Glutamatergic neuron (in vitro differentiated cells): ENCODE data around the gene WDR7. TPM values are rescaled to one million over a fixed set of nuclear protein-coding genes. Genes with fewer than 3 reads are reported as not detected.

Experiments
- DNase-seq: peaks from one replicate; pipeline ENCODE4 v3.0.0; 2022
- H3K27ac Mint-ChIP-seq: one replicate; pipeline ENCODE4 v1.8.0; 2020; ENCODE audit warnings: mild to moderate bottlenecking, mixed read lengths, inconsistent platforms; ENCODE audit not compliant: unreplicated experiment
- H3K27me3 Mint-ChIP-seq: one replicate; pipeline ENCODE4 v1.8.0; 2020; ENCODE audit warnings: mild to moderate bottlenecking, moderate library complexity, mixed read lengths, inconsistent platforms; ENCODE audit not compliant: unreplicated experiment
- H3K36me3 Mint-ChIP-seq: one replicate; pipeline ENCODE4 v1.8.0; 2020; ENCODE audit warnings: mild to moderate bottlenecking, mixed read lengths, inconsistent platforms; ENCODE audit not compliant: unreplicated experiment
- H3K4me1 Mint-ChIP-seq: one replicate; pipeline ENCODE4 v1.8.0; 2020; ENCODE audit warnings: mild to moderate bottlenecking, low read depth, mixed read lengths, inconsistent platforms; ENCODE audit not compliant: unreplicated experiment
- H3K4me3 Mint-ChIP-seq: one replicate; pipeline ENCODE4 v1.8.0; 2020; ENCODE audit warnings: mild to moderate bottlenecking, mixed read lengths, inconsistent platforms; ENCODE audit not compliant: unreplicated experiment
- H3K9me3 Mint-ChIP-seq: one replicate; pipeline ENCODE4 v1.8.0; 2020; ENCODE audit warnings: mild to moderate bottlenecking, moderate library complexity, mixed read lengths, inconsistent platforms; ENCODE audit not compliant: unreplicated experiment
- total RNA-seq: library from RNA; stranded (reverse); fragmentation: NEBNext Ultra II Directional; extraction: Animal tissue kit (Norgen Biotek cat#: 25700); gene quantifications from one replicate; pipeline ENCODE4 v1.2.1, GENCODE V29; 2021; ENCODE audit not compliant: unreplicated experiment
- TF ChIP-seq, protein P1 (sequence below): fragments of 200-600 bp; sonication (generic); IDR thresholded peaks from one replicate; pipeline ENCODE4 v1.5.0; 2021; ENCODE audit not compliant: partially characterized antibody, unreplicated experiment

WDR7 gene
- total RNA-seq, 1 donor from 2014 or later, result 41.8 TPM

DNA sequence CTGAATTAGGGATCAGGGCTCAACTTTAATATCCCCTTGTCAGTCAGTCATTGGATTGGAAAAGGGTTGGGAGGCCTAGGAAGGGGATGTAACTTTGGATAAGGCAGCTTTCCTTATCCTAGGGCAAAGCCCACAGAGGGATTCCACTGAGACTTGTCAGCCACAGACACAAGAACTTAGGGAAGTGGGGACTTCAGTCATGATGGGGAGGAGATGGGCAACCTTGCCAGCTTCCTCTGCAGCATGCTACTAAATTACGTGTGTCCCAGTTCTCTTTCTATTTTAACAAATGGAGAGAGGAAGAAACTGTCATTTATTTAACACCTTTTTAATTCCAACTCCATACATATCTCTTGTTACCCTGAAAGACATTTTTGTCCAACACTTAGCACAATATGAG lies 237.8 kb downstream of the WDR7 start:
- Mint-ChIP-seq H3K4me3 (no peak overlapping the region), H3K27ac (no peak overlapping the region), H3K36me3 (peaks cover 4% of the 10 kb centered on the region), H3K9me3 (no peaks in the 10 kb centered on the region), H3K4me1 (peaks cover 9% of the 10 kb centered on the region), H3K27me3 (no peaks in the 10 kb centered on the region)
- DNase-seq, result no peak
- TF ChIP-seq, protein P1, sequence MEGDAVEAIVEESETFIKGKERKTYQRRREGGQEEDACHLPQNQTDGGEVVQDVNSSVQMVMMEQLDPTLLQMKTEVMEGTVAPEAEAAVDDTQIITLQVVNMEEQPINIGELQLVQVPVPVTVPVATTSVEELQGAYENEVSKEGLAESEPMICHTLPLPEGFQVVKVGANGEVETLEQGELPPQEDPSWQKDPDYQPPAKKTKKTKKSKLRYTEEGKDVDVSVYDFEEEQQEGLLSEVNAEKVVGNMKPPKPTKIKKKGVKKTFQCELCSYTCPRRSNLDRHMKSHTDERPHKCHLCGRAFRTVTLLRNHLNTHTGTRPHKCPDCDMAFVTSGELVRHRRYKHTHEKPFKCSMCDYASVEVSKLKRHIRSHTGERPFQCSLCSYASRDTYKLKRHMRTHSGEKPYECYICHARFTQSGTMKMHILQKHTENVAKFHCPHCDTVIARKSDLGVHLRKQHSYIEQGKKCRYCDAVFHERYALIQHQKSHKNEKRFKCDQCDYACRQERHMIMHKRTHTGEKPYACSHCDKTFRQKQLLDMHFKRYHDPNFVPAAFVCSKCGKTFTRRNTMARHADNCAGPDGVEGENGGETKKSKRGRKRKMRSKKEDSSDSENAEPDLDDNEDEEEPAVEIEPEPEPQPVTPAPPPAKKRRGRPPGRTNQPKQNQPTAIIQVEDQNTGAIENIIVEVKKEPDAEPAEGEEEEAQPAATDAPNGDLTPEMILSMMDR, result no peak

DNA sequence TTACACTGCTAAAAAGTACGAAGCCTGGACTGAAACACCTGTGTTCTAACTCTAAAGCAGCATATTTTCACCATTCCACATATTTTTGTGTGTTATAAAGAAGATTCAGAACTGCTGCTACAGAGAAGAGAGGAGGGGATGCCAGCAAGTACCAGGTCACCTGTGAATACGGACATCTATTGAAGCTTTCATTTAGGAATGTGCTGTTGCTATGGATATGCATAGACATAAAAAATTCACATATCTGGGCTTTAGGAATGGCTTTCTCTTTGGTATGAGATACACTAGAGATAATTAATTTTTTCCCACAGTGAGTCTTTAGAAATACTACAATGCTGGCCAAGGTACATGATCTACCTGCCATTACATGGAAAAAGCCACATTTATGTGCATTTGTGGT lies 238.5 kb downstream of the WDR7 start:
- H3K27ac Mint-ChIP-seq, result no peak overlapping the region
- TF ChIP-seq, protein P1, result no peak
- H3K27me3 Mint-ChIP-seq, result no peaks in the 10 kb centered on the region
- H3K4me3 Mint-ChIP-seq, result no peak overlapping the region
- peaks cover 8% of the 10 kb centered on the region for H3K4me1 Mint-ChIP-seq
- no peaks in the 10 kb centered on the region for H3K9me3 Mint-ChIP-seq
- peaks cover 4% of the 10 kb centered on the region for H3K36me3 Mint-ChIP-seq
- no peak for DNase-seq

DNA sequence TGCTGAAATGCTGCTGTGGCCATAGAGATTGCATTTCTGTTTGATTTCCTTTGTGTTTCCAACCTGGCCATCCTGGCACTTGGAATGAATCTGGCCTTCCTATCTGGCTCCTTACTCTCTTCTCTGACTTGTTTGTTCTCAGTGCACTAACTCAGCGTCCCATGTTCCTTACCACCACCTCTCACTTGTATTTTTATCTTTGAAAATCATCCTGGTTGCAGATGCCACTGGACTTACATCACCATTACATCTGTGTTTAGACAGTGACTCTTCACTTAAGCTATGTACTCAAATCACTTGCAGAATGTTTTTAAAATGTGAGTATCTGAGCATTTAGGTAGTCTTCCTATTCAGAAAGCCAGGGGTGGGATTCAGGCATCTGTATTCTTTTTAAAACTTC lies 239.5 kb downstream of the WDR7 start:
- Mint-ChIP-seq H3K4me3 (no peak overlapping the region), H3K27me3 (no peaks in the 10 kb centered on the region), H3K27ac (no peak overlapping the region), H3K36me3 (peaks cover 4% of the 10 kb centered on the region), H3K4me1 (peaks cover 6% of the 10 kb centered on the region), H3K9me3 (no peaks in the 10 kb centered on the region)
- no peak for DNase-seq
- TF ChIP-seq, protein P1, result no peak

DNA sequence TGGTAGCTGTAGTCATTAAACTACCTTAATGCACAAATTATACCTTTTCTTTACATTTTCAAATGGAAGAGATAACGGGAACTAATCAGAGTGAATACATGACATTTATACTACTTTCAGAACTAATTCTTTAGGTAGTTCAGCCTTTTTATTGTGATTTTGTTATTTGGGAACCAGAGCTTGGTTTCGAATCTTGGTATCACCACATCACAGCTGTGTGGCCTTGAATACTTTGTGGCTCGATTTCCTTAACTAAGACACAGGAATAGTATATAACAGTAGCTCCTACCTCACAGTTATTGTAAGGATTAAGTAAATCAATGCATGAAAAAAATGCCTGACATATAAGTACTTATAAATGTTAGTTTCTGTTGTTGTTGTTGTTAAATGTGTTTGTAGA lies 240.0 kb downstream of the WDR7 start:
- TF ChIP-seq, protein P1, result no peak
- H3K27me3 Mint-ChIP-seq, result no peaks in the 10 kb centered on the region
- no peak for DNase-seq
- no peaks in the 10 kb centered on the region for H3K9me3 Mint-ChIP-seq
- no peak overlapping the region for H3K4me3 Mint-ChIP-seq
- no peaks in the 10 kb centered on the region for H3K36me3 Mint-ChIP-seq
- H3K4me1 Mint-ChIP-seq, result peaks cover 6% of the 10 kb centered on the region
- no peak overlapping the region for H3K27ac Mint-ChIP-seq

DNA sequence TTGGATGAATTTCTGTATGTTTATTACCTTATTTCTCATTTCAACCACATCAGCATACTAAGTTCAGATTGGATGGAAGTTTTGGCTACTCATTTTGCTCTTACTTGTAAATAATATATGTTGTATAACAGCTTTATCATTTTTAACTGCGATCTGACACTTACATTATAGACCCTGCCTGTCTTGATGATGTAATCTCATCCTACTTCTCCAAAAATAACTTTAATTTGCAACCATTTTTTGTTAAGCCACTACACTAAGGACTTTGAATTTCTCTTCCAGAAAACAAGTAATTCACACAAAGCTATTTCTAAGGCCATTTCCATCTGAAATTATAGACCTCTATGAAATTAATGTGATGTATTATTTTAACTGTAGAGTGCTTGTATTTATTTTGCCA lies 240.7 kb downstream of the WDR7 start:
- no peaks in the 10 kb centered on the region for H3K36me3 Mint-ChIP-seq
- H3K4me1 Mint-ChIP-seq, result peaks cover 6% of the 10 kb centered on the region
- no peak overlapping the region for H3K4me3 Mint-ChIP-seq
- no peaks in the 10 kb centered on the region for H3K27me3 Mint-ChIP-seq
- H3K9me3 Mint-ChIP-seq, result no peaks in the 10 kb centered on the region
- H3K27ac Mint-ChIP-seq, result no peak overlapping the region
- DNase-seq, result no peak
- TF ChIP-seq, protein P1, result no peak
